GM21367 (cell line): Measurements from ENCODE around the gene SLC30A10.
"Not testable (repeated sequence)": the region's sequence is repeated elsewhere in the genome, so short reads cannot be mapped to it uniquely, and the experiment has no call there.

Experiments
- ATAC-seq: cut with Tn5 transposase; IDR thresholded peaks from one replicate; pipeline ENCODE4 v1.9.1; 2021; ENCODE audit not compliant: unreplicated experiment

The SLC30A10 gene

GRCh38 chr1:219928791-219929118 is 398 bp upstream of the SLC30A10 start:
- ATAC-seq, result no peak

GRCh38 chr1:219927298-219927955 is 930 bp downstream of the SLC30A10 start:
- ATAC-seq, result no peak

GRCh38 chr1:219926363-219926998 is 1.9 kb downstream of the SLC30A10 start:
- no peak for ATAC-seq

- ATAC-seq, result no peak
Measured at GRCh38 chr1:219924342-219924741, 4.0 kb downstream of the SLC30A10 start.

GRCh38 chr1:219917851-219918466 is 10.4 kb downstream of the SLC30A10 start:
- no peak for ATAC-seq

GRCh38 chr1:219917281-219917680 is 11.1 kb downstream of the SLC30A10 start:
- ATAC-seq, result no peak

- no peak for ATAC-seq
Measured at GRCh38 chr1:219916257-219916656, 12.1 kb downstream of the SLC30A10 start.

GRCh38 chr1:219913005-219913770 is 15.2 kb downstream of the SLC30A10 start:
- ATAC-seq, result no peak

GRCh38 chr1:219910716-219911115 is 17.6 kb downstream of the SLC30A10 start:
- no peak for ATAC-seq

- no peak for ATAC-seq
Measured at GRCh38 chr1:219909476-219909875, 18.9 kb downstream of the SLC30A10 start.

- ATAC-seq, result no peak
Measured at GRCh38 chr1:219908170-219908569, 20.2 kb downstream of the SLC30A10 start.

GRCh38 chr1:219907772-219908070 is 20.6 kb downstream of the SLC30A10 start:
- ATAC-seq, result no peak

GRCh38 chr1:219906924-219907771 is 21.2 kb downstream of the SLC30A10 start:
- no peak for ATAC-seq

GRCh38 chr1:219906565-219906923 is 21.8 kb downstream of the SLC30A10 start:
- ATAC-seq, result not testable (repeated sequence)

GRCh38 chr1:219905524-219905923 is 22.8 kb downstream of the SLC30A10 start:
- no peak for ATAC-seq

- no peak for ATAC-seq
Measured at GRCh38 chr1:219904934-219905333, 23.4 kb downstream of the SLC30A10 start.

GRCh38 chr1:219903353-219903871 is 24.9 kb downstream of the SLC30A10 start:
- ATAC-seq, result no peak

- no peak for ATAC-seq
Measured at GRCh38 chr1:219902951-219903350, 25.4 kb downstream of the SLC30A10 start.

GRCh38 chr1:219900882-219901281 is 27.5 kb downstream of the SLC30A10 start:
- no peak for ATAC-seq

- no peak for ATAC-seq
Measured at GRCh38 chr1:219900201-219900600, 28.2 kb downstream of the SLC30A10 start.

- no peak for ATAC-seq
Measured at GRCh38 chr1:219898375-219898774, 30.0 kb downstream of the SLC30A10 start.
